Stomach (tissue), 4 donors: Measurements from ENCODE around the gene SZT2.

Experiments
- POLR2AphosphoS5 ChIP-seq, 3 donors: sonication (generic); formaldehyde crosslinking; IDR thresholded peaks; one replicate each; pipeline ENCODE4 v1.6.1; 2016; ENCODE audit warnings: antibody characterized with exemption in 3 of 3
- TF ChIP-seq, protein P1 (sequence below), 7 experiments: fragments of 450-650 bp in 4 of 7; fragments of 200-600 bp in 3 of 7; sonication (generic) in 3 of 7; IDR thresholded peaks; one replicate each; pipeline ENCODE4 v1.5.1; 2016 to 2019; ENCODE audit warnings: antibody characterized with exemption in 7 of 7, control low read depth in 2 of 7, mild to moderate bottlenecking in 1 of 7

DNA sequence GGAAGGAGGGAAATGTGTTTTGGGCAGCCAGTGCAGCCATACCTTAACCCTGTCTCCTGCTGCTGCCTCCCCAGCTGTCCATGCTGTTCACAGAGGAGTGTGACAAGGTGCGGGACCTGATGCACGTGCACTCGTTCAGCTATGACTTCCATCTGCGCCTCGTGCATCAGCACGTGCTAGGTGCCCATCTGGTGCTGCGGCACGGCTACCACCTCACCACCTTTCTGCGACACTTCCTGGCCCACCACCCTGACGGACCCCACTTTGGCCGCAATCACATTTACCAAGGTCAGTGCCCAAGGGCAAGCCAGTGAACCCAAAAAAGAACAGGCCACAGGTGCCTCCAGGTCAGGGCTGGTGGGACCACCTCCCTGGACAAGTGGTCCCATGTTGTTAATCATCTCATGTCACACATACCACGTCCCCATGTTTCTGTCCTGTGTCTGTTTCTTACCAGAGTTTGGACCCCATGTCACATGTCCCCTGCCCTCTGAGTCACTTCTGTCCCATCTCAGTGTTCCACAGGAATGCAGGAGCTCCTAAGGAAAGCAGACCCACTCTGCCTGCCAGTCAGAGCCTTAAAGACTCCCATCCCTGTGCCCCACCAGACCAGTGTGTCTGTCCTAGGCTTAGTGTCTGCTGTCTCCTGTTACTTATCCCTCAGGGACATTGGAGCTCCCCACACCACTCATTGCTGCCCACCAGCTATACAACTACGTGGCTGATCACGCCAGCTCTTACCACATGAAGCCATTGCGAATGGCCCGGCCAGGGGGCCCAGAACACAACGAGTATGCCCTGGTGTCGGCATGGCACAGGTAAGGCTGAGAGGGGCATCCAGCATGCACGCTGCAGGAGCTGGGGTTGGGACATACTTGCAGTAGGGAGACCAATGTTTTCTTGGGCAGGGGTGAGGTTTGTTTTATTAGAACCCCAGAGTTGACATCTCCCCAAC, 57.5 kb downstream of the SZT2 start:
- TF ChIP-seq, protein P1, sequence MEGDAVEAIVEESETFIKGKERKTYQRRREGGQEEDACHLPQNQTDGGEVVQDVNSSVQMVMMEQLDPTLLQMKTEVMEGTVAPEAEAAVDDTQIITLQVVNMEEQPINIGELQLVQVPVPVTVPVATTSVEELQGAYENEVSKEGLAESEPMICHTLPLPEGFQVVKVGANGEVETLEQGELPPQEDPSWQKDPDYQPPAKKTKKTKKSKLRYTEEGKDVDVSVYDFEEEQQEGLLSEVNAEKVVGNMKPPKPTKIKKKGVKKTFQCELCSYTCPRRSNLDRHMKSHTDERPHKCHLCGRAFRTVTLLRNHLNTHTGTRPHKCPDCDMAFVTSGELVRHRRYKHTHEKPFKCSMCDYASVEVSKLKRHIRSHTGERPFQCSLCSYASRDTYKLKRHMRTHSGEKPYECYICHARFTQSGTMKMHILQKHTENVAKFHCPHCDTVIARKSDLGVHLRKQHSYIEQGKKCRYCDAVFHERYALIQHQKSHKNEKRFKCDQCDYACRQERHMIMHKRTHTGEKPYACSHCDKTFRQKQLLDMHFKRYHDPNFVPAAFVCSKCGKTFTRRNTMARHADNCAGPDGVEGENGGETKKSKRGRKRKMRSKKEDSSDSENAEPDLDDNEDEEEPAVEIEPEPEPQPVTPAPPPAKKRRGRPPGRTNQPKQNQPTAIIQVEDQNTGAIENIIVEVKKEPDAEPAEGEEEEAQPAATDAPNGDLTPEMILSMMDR (IDR thresholded peaks at IDR 0.05) = no peak
- no peak for TF ChIP-seq POLR2AphosphoS5 (IDR thresholded peaks at IDR 0.05)
